Spleen (tissue), 11 donors: ENCODE results near the gene SERPING1. TPM values are rescaled to one million over a fixed set of nuclear protein-coding genes. Genes with fewer than 3 reads are reported as not detected.
A peak's percentile ranks its signal among the peaks of the same experiment; 100 is the strongest.

Experiments used
- DNase-seq: peaks from one replicate; pipeline ENCODE4 v3.0.0-alpha.2; 2020
- H3K27ac ChIP-seq, 8 donors: fragments of 200-600 bp; sonication (generic) in 7 of 8; 1 replicate in 4 of 8; 2 replicates in 4 of 8; pipeline versions ENCODE4 v1.5.0 to v1.8.0; 2016 to 2021; ENCODE audit warnings: inconsistent platforms in 4 of 8, mild to moderate bottlenecking in 4 of 8, moderate library complexity in 1 of 8
- H3K27me3 ChIP-seq, 7 donors: fragments of 200-600 bp; sonication (generic) in 6 of 7; replicated peaks in 1 of 7; 1 replicate in 4 of 7; 2 replicates in 3 of 7; pipeline versions ENCODE4 v1.5.0 to v1.8.0; 2016 to 2021; ENCODE audit warnings: inconsistent platforms in 3 of 7, mild to moderate bottlenecking in 1 of 7
- H3K36me3 ChIP-seq, 6 donors: fragments of 200-600 bp; sonication (generic) in 5 of 6; 1 replicate in 4 of 6; 2 replicates in 2 of 6; pipeline versions ENCODE4 v1.5.0 to v1.8.0; 2016 to 2021; ENCODE audit warnings: inconsistent platforms in 2 of 6
- H3K4me1 ChIP-seq, 6 donors: fragments of 200-600 bp; sonication (generic) in 5 of 6; 1 replicate in 3 of 6; 2 replicates in 3 of 6; pipeline versions ENCODE4 v1.5.0 to v1.8.0; 2016 to 2021; ENCODE audit warnings: inconsistent platforms in 3 of 6
- H3K4me3 ChIP-seq, 8 donors: fragments of 200-600 bp; sonication (generic) in 7 of 8; 1 replicate in 4 of 8; 2 replicates in 4 of 8; pipeline versions ENCODE4 v1.5.0 to v1.8.0; 2016 to 2021; ENCODE audit warnings: inconsistent platforms in 4 of 8, mild to moderate bottlenecking in 4 of 8, moderate library complexity in 2 of 8
- H3K9me3 ChIP-seq, 8 donors: fragments of 200-600 bp; sonication (generic) in 7 of 8; 1 replicate in 4 of 8; 2 replicates in 4 of 8; pipeline versions ENCODE4 v1.5.0 to v1.8.0; 2016 to 2021; ENCODE audit warnings: inconsistent platforms in 4 of 8
- CTCF ChIP-seq, 11 experiments: fragments of 200-600 bp in 7 of 11; fragments of 450-650 bp in 4 of 11; sonication (generic) in 4 of 11; IDR thresholded peaks in 8 of 11; conservative IDR thresholded peaks in 3 of 11; 1 replicate in 7 of 11; 2 replicates in 4 of 11; pipeline versions ENCODE4 v1.4.0 to v1.8.0; 2016 to 2021; ENCODE audit warnings: antibody characterized with exemption in 11 of 11, inconsistent platforms in 4 of 11, mild to moderate bottlenecking in 1 of 11
- POLR2A ChIP-seq, 3 donors: fragments of 450-650 bp; IDR thresholded peaks; one replicate each; pipeline ENCODE4 v1.5.1; 2017; ENCODE audit warnings: antibody characterized with exemption in 3 of 3, mild to moderate bottlenecking in 1 of 3
- POLR2AphosphoS5 ChIP-seq, 3 donors: sonication (generic); formaldehyde crosslinking; IDR thresholded peaks; one replicate each; pipeline ENCODE4 v1.5.1; 2017; ENCODE audit warnings: antibody characterized with exemption in 3 of 3
- WGBS, 5 donors: extraction: QIAGEN DNeasy Blood & Tissue Kit in 3 of 5; methylation state at CpG; one replicate each; pipeline versions ENCODE4 v1.1.5 to v1.1.7; 2013 to 2018; 5-methylcytosine and 5-hydroxymethylcytosine counted together
- intact Hi-C: fragments of 100-400 bp; cut with DNase I; formaldehyde crosslinking; loops from one replicate; pipeline ENCODE4 v1.15.0; 2023; ENCODE audit warnings: low total_unique reads
- polyA plus RNA-seq, 3 donors: library from polyadenylated mRNA; stranded (reverse); fragments of 200-250 nt; gene quantifications; one replicate each; pipeline ENCODE4 v1.2.1, GENCODE V29; 2013
- total RNA-seq, 7 donors: library from RNA; depleted of rRNA in 3 of 7; stranded (reverse); fragments of >200 nt in 3 of 7; fragmentation: NEBNext Ultra II Directional in 4 of 7; extraction: Animal tissue kit (Norgen Biotek cat#: 25700) in 4 of 7; gene quantifications; one replicate each; pipeline versions ENCODE4 v1.1.0 to v1.2.1, GENCODE V29; 2016 to 2021
- donor health status: healthy with polysubstance abuse.
- donor health status: DM: no; HTN: no; CAD: no; lungs with moderate emphysema.
- donor health status: DM: no; HTN: no; CAD: no.
- donor health status: Bipolar disorder and iron deficiency.
- donor health status: healthy.
- donor health status: DM: no; HTN: no; CAD: no.
- donor health status: DM: yes; HTN: yes; CAD: no.

SERPING1 gene
- total and polyA plus RNA-seq, 10 donors, result 104 to 364 (median 228) TPM

GRCh38 chr11:57618438-57618837 is 21.0 kb downstream of the SERPING1 start:
- intact Hi-C loops, result no loop called here
- Histone ChIP-seq H3K4me3 (no peak overlapping the region), H3K27me3 (no peaks in the 10 kb centered on the region), H3K27ac (no peak overlapping the region), H3K36me3 (peaks cover 0 to 38% (median 11%) of the 10 kb centered on the region in 6 donors), H3K9me3 (peaks cover 0 to 25% (median 17%) of the 10 kb centered on the region in 8 donors), H3K4me1 (no peaks in the 10 kb centered on the region)
- 84 to 92% (median 90%) methylated on average over 2 of the region's 2 CpGs for WGBS, 5 donors
- TF ChIP-seq CTCF (IDR thresholded peaks at IDR 0.05 in 8 of 11, conservative IDR thresholded peaks at IDR 0.05 in 3 of 11) (no peak), POLR2AphosphoS5 (IDR thresholded peaks at IDR 0.05) (no peak), POLR2A (IDR thresholded peaks at IDR 0.05) (no peak)
- no peak for DNase-seq

- no peak overlapping the region for H3K27ac ChIP-seq
- H3K36me3 ChIP-seq, result peaks cover 0 to 29% (median 3%) of the 10 kb centered on the region in 6 donors
- intact Hi-C loops, result no loop called here
- DNase-seq, result peak; percentile 11
- peaks cover 0 to 25% (median 17%) of the 10 kb centered on the region in 8 donors for H3K9me3 ChIP-seq
- WGBS, 5 donors, result 83 to 96% (median 90%) methylated on average over 2 of the region's 2 CpGs
- no peaks in the 10 kb centered on the region for H3K4me1 ChIP-seq
- no peaks in the 10 kb centered on the region for H3K27me3 ChIP-seq
- H3K4me3 ChIP-seq, result no peak overlapping the region
- no peak for TF ChIP-seq CTCF (IDR thresholded peaks at IDR 0.05 in 8 of 11, conservative IDR thresholded peaks at IDR 0.05 in 3 of 11)
- TF ChIP-seq POLR2AphosphoS5 (IDR thresholded peaks at IDR 0.05), result no peak
- TF ChIP-seq POLR2A (IDR thresholded peaks at IDR 0.05), result no peak
Measured at GRCh38 chr11:57619331-57619730, 21.8 kb downstream of the SERPING1 start.

GRCh38 chr11:57620467-57620866 is 23.0 kb downstream of the SERPING1 start:
- Histone ChIP-seq H3K36me3 (peaks cover 0 to 18% (median 0%) of the 10 kb centered on the region in 6 donors), H3K27me3 (no peaks in the 10 kb centered on the region), H3K4me3 (no peak overlapping the region), H3K27ac (no peak overlapping the region), H3K9me3 (peaks cover 0 to 25% (median 17%) of the 10 kb centered on the region in 8 donors), H3K4me1 (no peaks in the 10 kb centered on the region)
- intact Hi-C loops, result no loop called here
- no peak for DNase-seq
- TF ChIP-seq POLR2A (IDR thresholded peaks at IDR 0.05) (no peak), CTCF (IDR thresholded peaks at IDR 0.05 in 8 of 11, conservative IDR thresholded peaks at IDR 0.05 in 3 of 11) (no peak), POLR2AphosphoS5 (IDR thresholded peaks at IDR 0.05) (no peak)

- no peak overlapping the region for H3K27ac ChIP-seq
- 61 to 85% (median 63%) methylated on average over 3 of the region's 3 CpGs for WGBS, 5 donors
- peaks cover 0 to 25% (median 17%) of the 10 kb centered on the region in 8 donors for H3K9me3 ChIP-seq
- no peaks in the 10 kb centered on the region for H3K4me1 ChIP-seq
- intact Hi-C loops, result no loop called here
- no peak overlapping the region for H3K4me3 ChIP-seq
- no peaks in the 10 kb centered on the region for H3K27me3 ChIP-seq
- TF ChIP-seq POLR2A (IDR thresholded peaks at IDR 0.05) (no peak), CTCF (IDR thresholded peaks at IDR 0.05 in 8 of 11, conservative IDR thresholded peaks at IDR 0.05 in 3 of 11) (no peak), POLR2AphosphoS5 (IDR thresholded peaks at IDR 0.05) (no peak)
- DNase-seq, result peak; percentile 2
- H3K36me3 ChIP-seq, result peaks cover 0 to 9% (median 0%) of the 10 kb centered on the region in 6 donors
Measured at GRCh38 chr11:57622263-57622662, 24.8 kb downstream of the SERPING1 start.
